ENCODE data around the gene MAPK9.

Gene MAPK9

DNA sequence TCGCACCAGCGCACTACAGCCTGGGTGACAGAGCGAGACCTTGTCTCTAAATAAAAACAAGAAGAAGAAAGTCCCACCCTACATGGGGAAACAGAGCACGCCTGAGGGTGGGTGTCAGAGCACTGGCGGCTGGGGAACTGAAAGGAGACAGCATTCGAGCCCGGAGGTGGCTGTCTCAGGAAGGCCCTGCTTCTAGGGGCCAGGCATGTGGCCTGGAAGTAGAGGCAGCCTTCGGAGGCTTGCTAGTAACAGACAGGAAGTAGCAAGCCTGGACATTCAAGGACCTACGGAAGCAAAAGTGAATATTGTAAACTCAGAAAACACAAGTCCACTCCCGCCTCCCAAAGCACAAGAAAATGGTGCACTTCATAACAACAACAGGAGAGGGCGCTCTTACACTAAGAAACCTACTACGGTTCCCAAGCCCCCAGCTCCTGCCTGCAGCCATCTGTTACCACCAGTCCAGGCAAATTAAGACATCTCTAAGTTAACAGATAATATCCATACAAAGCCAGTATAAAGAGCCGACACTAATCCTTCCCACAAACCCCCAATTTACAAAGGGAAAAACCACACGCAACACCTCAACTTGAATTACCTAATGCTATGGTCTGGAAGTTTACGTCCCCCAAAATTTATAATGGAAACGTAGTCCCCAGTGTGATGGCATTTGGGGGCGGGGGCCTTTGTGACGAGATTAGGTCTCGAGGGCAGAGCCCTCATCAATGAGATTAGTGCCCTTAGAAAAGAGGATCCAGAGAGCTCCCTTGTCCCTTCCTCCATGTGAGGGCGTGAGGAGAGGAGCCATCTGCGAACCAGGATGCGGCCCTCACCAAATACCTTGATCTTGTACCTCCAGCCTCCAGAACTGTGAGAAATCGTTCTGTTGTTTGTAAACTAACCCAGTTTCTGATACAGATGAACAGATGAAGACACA is 90.6 kb downstream of the MAPK9 start:
- DNase-seq, result no peak

DNA sequence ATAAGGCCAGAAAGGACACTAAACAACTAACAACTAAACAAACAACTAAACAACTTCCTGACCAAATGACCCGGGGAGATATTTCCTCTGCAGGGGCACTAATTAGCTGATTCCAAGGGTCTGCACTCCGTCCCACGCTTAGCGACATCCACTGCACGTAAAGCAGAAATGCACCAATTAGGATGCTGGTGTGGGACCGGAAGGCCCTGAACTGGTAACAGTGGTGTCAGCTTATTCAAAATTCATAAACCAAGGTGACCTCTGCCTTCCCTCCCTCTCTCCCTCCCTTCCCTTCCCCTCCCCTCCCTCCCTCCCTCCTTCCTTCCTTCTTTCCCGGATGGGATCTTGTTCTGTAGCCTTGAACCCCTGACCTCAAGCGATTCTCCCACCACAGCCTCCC is 92.5 kb downstream of the MAPK9 start:
- DNase-seq, result no peak

DNA sequence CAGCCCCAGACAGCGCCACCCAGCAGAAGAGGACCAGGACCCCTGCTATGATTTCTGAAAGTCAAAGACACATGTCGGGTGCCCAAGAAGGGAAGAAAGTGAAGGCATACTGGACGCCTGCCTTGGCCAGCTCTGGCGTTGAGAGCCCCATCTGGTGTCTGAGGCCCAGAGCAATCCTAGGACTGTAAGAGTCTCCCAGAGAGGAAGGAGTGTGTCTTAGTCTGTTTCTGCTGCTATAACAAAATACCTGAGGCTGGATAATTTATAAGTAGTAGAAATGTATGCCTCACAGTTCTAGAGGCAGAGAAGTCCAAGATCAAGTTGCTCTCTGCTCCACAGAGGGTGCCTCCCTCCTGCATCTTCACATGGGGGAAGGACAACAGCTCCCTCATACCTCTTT is 93.7 kb downstream of the MAPK9 start:
- no peak for DNase-seq

DNA sequence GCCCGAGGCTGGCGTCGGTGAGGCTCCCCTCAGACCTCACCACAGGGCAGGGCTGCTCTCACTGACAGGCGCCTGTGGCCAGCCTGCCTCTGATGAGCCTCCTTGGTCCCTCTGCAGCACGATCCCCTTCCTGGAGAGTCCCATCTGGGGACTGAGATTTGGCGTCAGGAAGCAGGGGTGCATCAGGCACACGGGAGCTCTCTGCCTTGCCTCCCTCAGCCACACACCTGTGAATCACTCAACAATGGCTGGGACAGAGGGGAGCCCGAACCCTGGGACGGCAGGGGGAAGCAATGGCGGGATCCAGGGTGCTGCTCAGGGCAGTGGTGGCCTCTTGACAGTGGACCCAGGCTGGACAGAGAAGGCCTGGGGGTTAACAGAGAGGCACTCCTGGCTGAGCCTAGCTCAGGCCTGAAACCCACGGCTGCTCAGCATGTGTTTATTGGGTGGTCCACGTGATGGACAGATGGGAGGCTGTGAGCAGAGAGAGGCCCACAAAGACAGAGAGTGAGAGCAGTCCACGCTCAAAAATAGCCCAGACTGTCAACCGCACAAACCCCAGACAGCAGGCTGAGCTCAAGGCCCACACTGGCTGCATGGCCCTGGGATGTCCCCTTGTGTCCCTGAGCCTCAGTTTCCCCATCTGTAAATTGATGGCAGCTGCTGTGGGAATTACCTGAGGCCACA is 94.7 kb downstream of the MAPK9 start:
- no peak for DNase-seq

DNA sequence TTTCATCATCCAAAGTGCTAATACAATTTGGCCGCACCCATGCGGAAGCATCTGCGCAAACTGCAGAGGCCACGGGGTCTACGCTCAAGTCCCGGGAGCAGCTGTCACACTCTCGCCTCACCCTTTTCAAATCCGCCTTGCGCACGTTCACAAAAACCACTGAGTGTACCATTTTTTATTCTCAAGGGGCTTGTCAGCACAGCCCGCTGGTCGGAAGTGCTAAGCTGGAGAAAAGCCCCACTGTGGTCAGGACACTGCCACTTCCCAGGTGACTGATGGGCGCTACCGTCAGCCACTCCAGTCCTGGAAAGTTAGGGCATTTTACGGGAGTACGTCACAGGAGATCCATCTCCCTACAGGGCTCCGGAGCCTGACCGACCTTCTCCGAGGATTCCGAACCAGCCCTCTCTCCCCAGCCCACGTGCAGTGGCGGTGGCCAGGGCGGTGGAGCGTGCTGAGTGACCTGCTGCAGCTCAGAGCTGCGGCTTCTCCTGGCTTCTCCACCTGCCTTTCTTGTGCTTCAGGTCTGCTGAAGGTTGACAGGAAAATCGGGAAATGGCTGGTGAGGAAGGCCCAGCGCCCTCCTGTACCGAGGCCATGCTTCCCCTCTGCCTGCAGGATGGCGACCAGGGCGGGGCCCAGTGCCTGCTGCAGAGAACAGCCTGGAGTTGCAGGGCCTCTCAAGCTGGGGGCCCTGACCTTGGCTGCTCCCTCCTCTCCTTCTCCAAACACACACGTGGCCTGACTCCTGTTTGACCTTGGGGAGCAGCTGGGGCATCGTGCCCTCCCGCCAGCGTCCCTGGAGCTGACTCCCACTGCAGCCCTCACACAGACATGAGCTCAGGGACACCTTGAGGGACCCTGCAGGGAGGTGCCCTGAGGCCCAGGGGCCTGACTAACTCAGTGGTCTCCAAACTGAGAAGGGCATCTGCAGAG is 97.2 kb downstream of the MAPK9 start:
- DNase-seq, result no peak

DNA sequence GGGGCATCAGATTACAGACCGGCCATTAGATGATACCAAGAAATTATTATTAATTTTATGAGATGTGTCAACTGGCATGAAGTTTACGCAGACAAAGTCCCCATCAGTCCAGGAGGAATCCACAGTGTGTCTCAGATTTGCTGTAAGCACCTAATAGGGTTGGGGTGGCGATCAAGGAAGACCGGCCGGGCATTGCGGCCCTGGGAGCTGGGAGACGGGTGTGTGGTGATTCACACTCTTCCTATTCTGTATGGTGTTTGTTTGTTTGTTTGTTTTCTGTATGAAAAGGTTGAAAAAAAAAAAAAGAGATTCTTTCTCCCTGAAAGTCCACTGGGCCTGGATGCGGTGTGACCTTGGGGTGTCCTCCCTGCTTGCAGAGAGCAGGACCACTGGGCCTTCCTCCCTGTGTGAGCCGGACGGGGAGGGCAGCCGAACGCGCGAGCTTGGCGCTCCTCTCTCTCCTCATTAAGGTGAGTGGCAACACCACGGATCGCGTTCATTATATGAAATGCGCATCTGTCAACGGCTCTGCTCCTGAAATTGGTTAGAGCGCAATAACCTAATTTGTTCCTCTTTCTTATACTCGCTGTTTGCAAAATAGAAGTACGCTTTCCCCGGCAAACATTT is 98.0 kb downstream of the MAPK9 start:
- no peak for DNase-seq

DNA sequence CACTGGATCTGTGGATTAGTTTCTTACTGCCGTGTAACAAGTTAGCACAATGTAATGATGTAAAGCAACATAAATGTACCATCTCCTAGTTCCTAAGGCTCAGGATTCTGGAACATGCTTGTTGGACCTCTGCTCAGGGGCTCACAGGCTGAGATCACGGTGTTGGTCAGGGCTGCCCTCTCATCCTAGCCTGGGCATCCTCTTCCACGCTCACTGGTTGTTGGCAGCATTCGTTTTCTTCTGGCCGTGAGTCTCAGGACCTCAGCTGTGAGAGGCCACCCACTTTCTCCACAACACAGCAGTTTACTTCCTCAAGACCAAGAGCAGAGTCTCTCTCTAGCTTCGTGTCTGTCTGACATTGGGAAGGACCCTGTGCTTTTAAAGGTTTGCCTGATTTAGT is 100.2 kb downstream of the MAPK9 start:
- no peak for DNase-seq

DNA sequence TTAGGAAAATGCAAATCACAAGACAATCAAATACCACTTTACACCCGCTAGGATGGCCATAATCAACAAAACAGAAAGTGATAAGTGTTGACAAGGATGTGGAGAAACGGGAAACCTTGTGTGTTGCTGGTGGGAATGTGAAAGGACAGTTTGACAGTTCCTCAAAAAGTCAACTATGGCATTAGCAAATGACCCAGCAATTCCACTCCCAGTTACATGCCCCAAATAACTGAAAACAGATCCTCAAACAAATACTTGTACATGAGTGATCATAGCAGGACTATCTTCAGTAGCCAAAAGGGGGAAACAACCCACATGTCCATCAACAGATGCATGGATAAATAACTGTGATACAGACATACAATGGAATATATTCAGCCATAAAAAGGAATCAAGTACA is 104.1 kb downstream of the MAPK9 start:
- no peak for DNase-seq

All from effector CD8-positive, alpha-beta T cell (primary cell).